GM04504 (cell line): ENCODE measurements around the gene XPO1.

Source experiments
- DNase-seq: peaks from one replicate; pipeline ENCODE4 v3.0.0-alpha.2; 2012; ENCODE audit warnings: low read depth

XPO1 gene

DNA sequence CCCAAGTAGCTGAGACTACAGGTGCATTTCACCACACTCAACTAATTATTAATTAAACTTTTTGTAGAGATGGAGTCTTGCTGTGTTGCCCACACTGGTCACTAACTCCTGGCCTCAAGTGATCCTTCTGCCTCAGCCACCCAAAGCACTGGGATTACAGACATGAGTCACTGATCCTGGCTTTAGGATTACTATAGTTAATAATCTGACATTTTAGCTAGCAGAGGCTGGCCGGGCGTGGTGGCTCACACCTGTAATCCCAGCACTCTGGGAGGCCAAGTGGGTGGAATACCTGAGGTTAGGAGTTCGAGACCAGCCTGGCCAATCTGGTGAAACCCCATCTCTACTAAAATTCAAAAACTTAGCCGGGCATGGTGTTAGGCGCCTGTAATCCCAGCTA is 106.8 kb downstream of the XPO1 start:
- no peak for DNase-seq
